H1 (cell line): ENCODE data around the gene MIER2. TPM values are rescaled to one million over a fixed set of nuclear protein-coding genes. Genes with fewer than 3 reads are reported as not detected.
A peak's percentile ranks its signal among the peaks of the same experiment; 100 is the strongest.

Source experiments
- EZH2 ChIP-seq: fragments of 200-600 bp; sonication (generic); IDR thresholded peaks from 2 replicates; pipeline ENCODE4 v1.7.1; 2012; ENCODE audit warnings: low read depth, mild to moderate bottlenecking, moderate library complexity, low read length, inconsistent platforms; ENCODE audit not compliant: severe bottlenecking
- RAD21 ChIP-seq, 2 experiments: IDR thresholded peaks in 1 of 2; conservative IDR thresholded peaks in 1 of 2; 2 replicates each; pipeline ENCODE4 v1.6.1; 2011; ENCODE audit warnings: low read depth in 2 of 2, low read length in 2 of 2, improper control_type of control experiment in 1 of 2, inconsistent platforms in 1 of 2, mild to moderate bottlenecking in 1 of 2, moderate library complexity in 1 of 2
- polyA plus RNA-seq, 7 experiments: library from polyadenylated mRNA; depleted of rRNA in 3 of 7; stranded (reverse) in 5 of 7; unstranded in 2 of 7; fragments of >200 nt in 5 of 7; fragments of 200-250 nt in 2 of 7; gene quantifications; 1 replicate in 5 of 7; 2 replicates in 1 of 7; 4 replicates in 1 of 7; pipeline versions ENCODE4 v1.2.1 to v1.2.3, GENCODE V29; 2011 to 2013; ENCODE audit warnings: missing spikeins in 2 of 7, mixed read lengths in 2 of 7
- total RNA-seq: library from RNA; stranded (reverse); fragmentation: NEBNext Ultra II Directional; extraction: Animal tissue kit (Norgen Biotek cat#: 25700); gene quantifications from 2 replicates; pipeline ENCODE4 v1.2.1, GENCODE V29; 2021

MIER2 gene
- total and polyA plus RNA-seq, 2 of the 8 experiments (the other 6 are each of a cell fraction or from before 2014, with no cell fraction given): 30.3 to 48.3 TPM

DNA sequence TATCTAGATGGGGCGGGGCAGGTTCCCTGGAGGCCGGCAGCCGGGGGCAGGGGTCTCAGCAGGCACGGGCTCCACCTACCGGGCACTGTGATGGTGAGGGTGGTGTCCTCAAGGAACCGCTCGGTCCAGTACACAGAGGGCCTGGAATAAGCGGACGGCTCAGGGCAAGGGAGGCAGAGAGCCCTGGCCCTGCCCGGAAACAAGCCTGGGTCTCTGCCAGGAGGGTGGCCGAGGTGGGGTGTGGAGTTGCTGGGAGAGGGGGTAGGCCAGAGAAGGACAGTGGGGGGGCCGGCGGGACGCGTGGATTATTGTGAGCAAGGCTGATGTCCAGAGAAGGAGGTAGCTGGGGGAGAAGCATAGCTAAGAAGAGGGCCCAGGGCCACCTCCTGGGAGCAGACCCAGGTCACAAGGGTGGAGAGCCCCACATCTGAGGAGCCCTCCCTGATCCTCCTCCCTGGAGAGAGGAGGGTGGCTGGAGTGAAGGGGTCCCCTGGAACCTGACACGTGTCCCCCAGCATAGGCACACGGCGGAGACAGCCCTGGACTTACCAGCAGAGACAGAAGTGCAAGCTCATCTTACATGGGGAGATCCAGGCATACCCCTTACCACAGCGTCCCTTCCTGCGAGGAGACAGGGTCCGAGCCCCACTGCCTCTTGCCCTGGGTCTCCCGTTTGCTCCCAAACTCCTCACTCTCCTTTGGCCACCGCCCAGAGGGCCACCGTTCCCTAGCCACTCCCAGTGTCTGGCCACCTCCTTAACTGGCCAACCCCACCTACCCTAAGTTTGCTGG lies 29.0 kb upstream of the MIER2 start (continued):
- peak in 1 of 2 experiments; percentile 18; a peak in 1 of 4 replicates for TF ChIP-seq RAD21 (IDR thresholded peaks at IDR 0.05 in 1 of 2, conservative IDR thresholded peaks at IDR 0.05 in 1 of 2; ENCODE audit: low read depth in 2 of 2, low read length in 2 of 2)
- no peak for TF ChIP-seq EZH2
- TF ChIP-seq, all 59 proteins: peak for 2
